Stomach (tissue), 9 donors: ENCODE measurements around the gene CCN6. TPM values are rescaled to one million over a fixed set of nuclear protein-coding genes. Genes with fewer than 3 reads are reported as not detected.
"Not testable (repeated sequence)": the region's sequence is repeated elsewhere in the genome, so short reads cannot be mapped to it uniquely, and the experiment has no call there.

ENCODE experiments used
- DNase-seq, 2 donors: peaks; one replicate each; pipeline versions ENCODE4 v3.0.0 to v3.0.0-alpha.2; 2013 to 2019
- H3K27ac ChIP-seq, 5 donors: fragments of 200-600 bp in 4 of 5; sonication (generic) in 4 of 5; one replicate each; pipeline ENCODE4 v1.5.1; 2013 to 2019; ENCODE audit warnings: mild to moderate bottlenecking in 1 of 5, moderate library complexity in 1 of 5
- H3K27me3 ChIP-seq, 3 donors: fragments of 200-600 bp; sonication (generic); one replicate each; pipeline ENCODE4 v1.5.1; 2017 to 2019; ENCODE audit warnings: mixed run types in 1 of 3
- H3K36me3 ChIP-seq, 4 donors: fragments of 200-600 bp; sonication (generic); 1 replicate in 3 of 4; 2 replicates in 1 of 4; pipeline ENCODE4 v1.5.1; 2016 to 2019
- H3K4me1 ChIP-seq, 4 donors: fragments of 200-600 bp; sonication (generic); one replicate each; pipeline ENCODE4 v1.5.1; 2016 to 2019
- H3K4me3 ChIP-seq, 4 donors: fragments of 200-600 bp; sonication (generic) in 3 of 4; one replicate each; pipeline ENCODE4 v1.5.1; 2016 to 2019; ENCODE audit warnings: mild to moderate bottlenecking in 1 of 4
- H3K9me3 ChIP-seq, 4 donors: fragments of 200-600 bp; sonication (generic); one replicate each; pipeline ENCODE4 v1.5.1; 2016 to 2019
- CTCF ChIP-seq, 7 experiments: fragments of 450-650 bp in 4 of 7; fragments of 200-600 bp in 3 of 7; sonication (generic) in 3 of 7; IDR thresholded peaks; one replicate each; pipeline ENCODE4 v1.5.1; 2016 to 2019; ENCODE audit warnings: antibody characterized with exemption in 7 of 7, control low read depth in 2 of 7, mild to moderate bottlenecking in 1 of 7
- EP300 ChIP-seq: sonication (generic); formaldehyde crosslinking; IDR thresholded peaks from one replicate; pipeline ENCODE4 v1.6.1; 2017; ENCODE audit warnings: antibody characterized with exemption
- POLR2A ChIP-seq, 4 donors: fragments of 450-650 bp; IDR thresholded peaks; one replicate each; pipeline ENCODE4 v1.6.1; 2016; ENCODE audit warnings: antibody characterized with exemption in 4 of 4, control low read depth in 2 of 4, mild to moderate bottlenecking in 1 of 4, moderate library complexity in 1 of 4
- POLR2AphosphoS5 ChIP-seq, 3 donors: sonication (generic); formaldehyde crosslinking; IDR thresholded peaks; one replicate each; pipeline ENCODE4 v1.6.1; 2016; ENCODE audit warnings: antibody characterized with exemption in 3 of 3
- WGBS, 5 donors: extraction: QIAGEN DNeasy Blood & Tissue Kit in 3 of 5; methylation state at CpG; one replicate each; pipeline versions ENCODE4 v1.1.5 to v1.1.7; 2013 to 2018; 5-methylcytosine and 5-hydroxymethylcytosine counted together
- intact Hi-C: fragments of 100-400 bp; cut with DNase I; formaldehyde crosslinking; loops from one replicate; pipeline ENCODE4 v1.15.1; 2023; ENCODE audit warnings: low total_unique reads
- polyA plus RNA-seq, 3 donors: library from polyadenylated mRNA; stranded (reverse); fragments of 200-250 nt; gene quantifications; one replicate each; pipeline ENCODE4 v1.2.3, GENCODE V29; 2013
- total RNA-seq, 5 donors: library from RNA; depleted of rRNA; stranded (reverse); fragments of >200 nt; gene quantifications; one replicate each; pipeline versions ENCODE4 v1.1.0 to v1.2.3, GENCODE V29; 2014 to 2016
- donor health status: healthy with polysubstance abuse.
- donor health status: Bipolar disorder and iron deficiency.
- donor health status: healthy.

Gene CCN6
- total and polyA plus RNA-seq, 8 donors, result not detected

DNA sequence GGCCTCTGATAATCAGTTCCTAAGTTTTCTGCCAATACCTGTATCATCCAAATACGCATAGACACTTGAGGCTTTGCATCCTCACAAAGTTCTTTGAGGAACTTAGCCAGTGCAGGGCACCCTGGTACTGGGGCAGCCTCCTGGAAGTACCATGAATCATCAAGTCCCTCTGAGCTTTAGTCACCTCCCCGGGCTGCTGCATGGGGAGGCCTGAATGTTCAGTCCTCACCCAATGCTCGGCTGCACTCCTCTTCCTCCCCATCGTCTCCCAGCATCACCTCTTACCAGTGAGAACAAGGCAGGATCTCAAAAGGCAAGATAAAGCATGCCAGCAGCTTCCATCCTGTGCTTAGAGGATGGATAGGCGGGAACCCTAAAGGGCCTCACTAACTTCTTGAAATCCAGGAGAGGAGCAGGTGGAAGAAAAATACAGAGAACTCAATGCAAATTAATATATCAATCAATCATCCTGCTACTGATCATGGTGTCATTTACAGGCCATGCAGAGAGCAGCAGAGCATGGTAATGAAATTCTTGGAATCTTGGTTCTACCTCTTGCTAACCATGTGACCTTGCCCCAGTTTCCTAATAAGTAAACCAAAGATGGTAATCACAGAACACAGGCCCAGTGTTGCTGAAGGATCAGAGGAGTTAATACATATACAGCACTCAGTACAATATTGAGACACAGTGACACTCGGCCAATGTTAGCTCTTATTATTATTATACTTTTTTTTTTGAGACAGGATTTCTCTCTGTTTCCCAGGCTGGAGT lies 4.7 kb upstream of the CCN6 start:
- no peak overlapping the region for H3K27ac ChIP-seq
- H3K4me3 ChIP-seq, result no peak overlapping the region
- H3K4me1 ChIP-seq, result peaks cover 0 to 16% (median 6%) of the 10 kb centered on the region in 4 donors
- intact Hi-C loops, result no loop called here
- no peaks in the 10 kb centered on the region for H3K27me3 ChIP-seq
- H3K36me3 ChIP-seq, result no peaks in the 10 kb centered on the region
- H3K9me3 ChIP-seq, result no peaks in the 10 kb centered on the region
- 77 to 87% (median 81%) methylated on average over 6 of the region's 6 CpGs for WGBS, 5 donors
- no peak for DNase-seq
- TF ChIP-seq EP300 (no peak), CTCF (IDR thresholded peaks at IDR 0.05) (no peak), POLR2A (IDR thresholded peaks at IDR 0.05) (no peak), POLR2AphosphoS5 (IDR thresholded peaks at IDR 0.05) (no peak)

- Histone ChIP-seq H3K4me1 (peaks cover 0 to 10% (median 5%) of the 10 kb centered on the region in 4 donors), H3K4me3 (no peak overlapping the region), H3K27me3 (no peaks in the 10 kb centered on the region), H3K36me3 (no peaks in the 10 kb centered on the region), H3K27ac (no peak overlapping the region), H3K9me3 (no peaks in the 10 kb centered on the region)
- DNase-seq, result no peak
- intact Hi-C loops, result no loop called here
- no peak for TF ChIP-seq POLR2AphosphoS5 (IDR thresholded peaks at IDR 0.05)
- no peak for TF ChIP-seq CTCF (IDR thresholded peaks at IDR 0.05)
- TF ChIP-seq EP300, result no peak
- no peak for TF ChIP-seq POLR2A (IDR thresholded peaks at IDR 0.05)
- 85 to 93% (median 90%) methylated on average over 7 of the region's 7 CpGs for WGBS, 5 donors
These were observed 3.9 kb upstream of the CCN6 start for GRCh38 chr6:112049996-112050395.

GRCh38 chr6:112050429-112050828 lies 3.5 kb upstream of the CCN6 start:
- Histone ChIP-seq H3K36me3 (no peaks in the 10 kb centered on the region), H3K27me3 (no peaks in the 10 kb centered on the region), H3K9me3 (no peaks in the 10 kb centered on the region), H3K4me1 (peaks cover 0 to 10% (median 5%) of the 10 kb centered on the region in 4 donors), H3K4me3 (no peak overlapping the region), H3K27ac (no peak overlapping the region)
- no peak for DNase-seq
- intact Hi-C loops, result no loop called here
- no peak for TF ChIP-seq CTCF (IDR thresholded peaks at IDR 0.05)
- no peak for TF ChIP-seq EP300
- no peak for TF ChIP-seq POLR2AphosphoS5 (IDR thresholded peaks at IDR 0.05)
- no peak for TF ChIP-seq POLR2A (IDR thresholded peaks at IDR 0.05)
- 71 to 83% (median 75%) methylated on average over 5 of the region's 5 CpGs for WGBS, 5 donors

DNA sequence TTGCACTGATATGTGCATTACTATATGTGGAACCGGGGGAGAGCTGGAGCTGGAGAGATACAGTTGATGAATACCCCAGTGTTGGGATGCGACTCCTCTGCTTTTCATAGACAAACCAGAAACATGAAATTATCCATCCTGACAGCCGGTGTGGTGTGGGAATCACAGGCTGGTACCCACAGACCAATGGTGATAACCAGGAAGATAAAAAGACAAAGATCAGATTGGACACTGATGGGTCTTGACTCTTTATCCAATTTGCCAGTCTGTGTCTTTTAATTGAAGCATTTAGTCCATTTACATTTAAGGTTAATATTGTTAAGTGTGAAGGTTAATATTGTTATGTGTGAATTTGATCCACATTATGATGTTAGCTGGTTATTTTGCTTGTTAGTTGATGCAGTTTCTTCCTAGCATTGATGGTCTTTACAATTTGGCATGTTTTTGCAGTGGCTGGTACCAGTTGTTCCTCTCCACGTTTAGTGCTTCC lies 2.6 kb upstream of the CCN6 start:
- 88 to 96% (median 92%) methylated on average over 4 of the region's 4 CpGs for WGBS, 5 donors
- H3K27ac ChIP-seq, H3K9me3 ChIP-seq, H3K4me3 ChIP-seq, H3K4me1 ChIP-seq, intact Hi-C loops, H3K36me3 ChIP-seq, H3K27me3 ChIP-seq, DNase-seq: not testable (repeated sequence)
